HepG2 (cell line): ENCODE results near the gene DNAAF8. TPM values are rescaled to one million over a fixed set of nuclear protein-coding genes. Genes with fewer than 3 reads are reported as not detected.

Experiments
- ATRX ChIP-seq: sonication (generic); formaldehyde crosslinking; IDR thresholded peaks from 2 replicates; pipeline ENCODE4 v1.4.0; 2020; ENCODE audit warnings: missing genetic modification reagents, borderline replicate concordance
- CENPT ChIP-seq: sonication (generic); formaldehyde crosslinking; IDR thresholded peaks from 2 replicates; pipeline ENCODE4 v1.8.0; 2022; ENCODE audit warnings: low read depth, mild to moderate bottlenecking, moderate library complexity, missing genetic modification reagents
- DNMT3B ChIP-seq: conservative IDR thresholded peaks from 2 replicates; pipeline ENCODE4 v1.6.1; 2016; ENCODE audit warnings: missing biosample characterization, control low read depth
- EHMT2 ChIP-seq: fragments of 200-600 bp; sonication (generic); IDR thresholded peaks from 2 replicates; pipeline ENCODE4 v1.7.0; 2017; ENCODE audit warnings: antibody characterized with exemption, low read depth, low read length, borderline replicate concordance
- HDAC6 ChIP-seq: fragments of 200-600 bp; sonication (generic); IDR thresholded peaks from 2 replicates; pipeline ENCODE4 v1.7.0; 2017; ENCODE audit warnings: mild to moderate bottlenecking, antibody characterized with exemption, low read length, low read depth
- HOXA7 ChIP-seq: sonication (generic); formaldehyde crosslinking; IDR thresholded peaks from 2 replicates; pipeline ENCODE4 v1.8.1; 2022; ENCODE audit warnings: mild to moderate bottlenecking, missing genetic modification reagents, moderate library complexity
- IKZF1 ChIP-seq: fragments of 450-650 bp; IDR thresholded peaks from 2 replicates; pipeline ENCODE4 v1.7.1; 2016
- KDM1A ChIP-seq: IDR thresholded peaks from 2 replicates; pipeline ENCODE4 v1.6.1; 2016; ENCODE audit warnings: missing compliant biosample characterization
- MYNN ChIP-seq: sonication (generic); formaldehyde crosslinking; IDR thresholded peaks from 2 replicates; pipeline ENCODE4 v1.4.0; 2020; ENCODE audit warnings: mild to moderate bottlenecking, low read depth, missing genetic modification reagents
- MZF1 ChIP-seq: sonication (generic); formaldehyde crosslinking; IDR thresholded peaks from 2 replicates; pipeline ENCODE4 v1.8.1; 2023; ENCODE audit warnings: mild to moderate bottlenecking, missing genetic modification reagents, borderline replicate concordance
- NCOA5 ChIP-seq: sonication (generic); formaldehyde crosslinking; IDR thresholded peaks from 2 replicates; pipeline ENCODE4 v1.4.0; 2020; ENCODE audit warnings: missing genetic modification reagents
- PHF20 ChIP-seq: sonication (generic); formaldehyde crosslinking; IDR thresholded peaks from 2 replicates; pipeline ENCODE4 v1.5.0; 2020; ENCODE audit warnings: mild to moderate bottlenecking, missing genetic modification reagents
- RBM39 ChIP-seq: fragments of 200-400 bp; formaldehyde crosslinking; IDR thresholded peaks from one replicate; pipeline ENCODE4 v1.6.1; 2018; ENCODE audit warnings: antibody characterized with exemption, mild to moderate bottlenecking, low read depth, low read length; ENCODE audit not compliant: poor library complexity, severe bottlenecking
- RXRA ChIP-seq: sonication (generic); formaldehyde crosslinking; IDR thresholded peaks from 2 replicates; pipeline ENCODE4 v1.5.1; 2020; ENCODE audit warnings: missing genetic modification reagents
- TERF1 ChIP-seq: sonication (generic); formaldehyde crosslinking; IDR thresholded peaks from 2 replicates; pipeline ENCODE4 v1.8.0; 2022; ENCODE audit warnings: mild to moderate bottlenecking, missing genetic modification reagents, moderate library complexity
- U2AF2 ChIP-seq: fragments of 200-400 bp; formaldehyde crosslinking; IDR thresholded peaks from 2 replicates; pipeline ENCODE4 v1.6.1; 2017; ENCODE audit warnings: low read depth, mild to moderate bottlenecking, low read length
- ZNF160 ChIP-seq: sonication (generic); formaldehyde crosslinking; IDR thresholded peaks from 2 replicates; pipeline ENCODE4 v1.8.0; 2022; ENCODE audit warnings: mild to moderate bottlenecking, inconsistent platforms, missing genetic modification reagents
- ZNF597 ChIP-seq: sonication (generic); formaldehyde crosslinking; IDR thresholded peaks from 2 replicates; pipeline ENCODE4 v1.5.0; 2020; ENCODE audit warnings: missing genetic modification reagents
- ZNF737 ChIP-seq: sonication (generic); formaldehyde crosslinking; IDR thresholded peaks from 2 replicates; pipeline ENCODE4 v1.5.0; 2020; ENCODE audit warnings: missing genetic modification reagents, mild to moderate bottlenecking, borderline replicate concordance
- ZNF788 ChIP-seq: sonication (generic); formaldehyde crosslinking; IDR thresholded peaks from 2 replicates; pipeline ENCODE4 v1.5.0; 2020; ENCODE audit warnings: mild to moderate bottlenecking, missing genetic modification reagents, borderline replicate concordance
- ZNF879 ChIP-seq: sonication (generic); formaldehyde crosslinking; IDR thresholded peaks from 2 replicates; pipeline ENCODE4 v1.8.1; 2023; ENCODE audit warnings: missing genetic modification reagents
- ZNF883 ChIP-seq: sonication (generic); formaldehyde crosslinking; IDR thresholded peaks from 2 replicates; pipeline ENCODE4 v1.5.1; 2020; ENCODE audit warnings: mild to moderate bottlenecking, missing genetic modification reagents; ENCODE audit errors: not compliant biosample characterization
- ZUFSP ChIP-seq: sonication (generic); formaldehyde crosslinking; IDR thresholded peaks from 2 replicates; pipeline ENCODE4 v1.9.0; 2021; ENCODE audit warnings: missing genetic modification reagents, mild to moderate bottlenecking, borderline replicate concordance
- polyA plus RNA-seq, 8 experiments: library from polyadenylated mRNA; depleted of rRNA in 3 of 8; stranded (reverse) in 7 of 8; unstranded in 1 of 8; fragments of >200 nt; fragmentation: Illumina TruSeq in 4 of 8; extraction: Trizol in 4 of 8; gene quantifications; 2 replicates each; pipeline versions ENCODE4 v1.2.1 to v1.2.3, GENCODE V29; 2011 to 2016; ENCODE audit warnings: low read depth in 4 of 8, missing spikeins in 1 of 8, mixed read lengths in 1 of 8; ENCODE audit not compliant: insufficient read depth in 1 of 8
- total RNA-seq, 5 experiments: library from RNA; depleted of rRNA; stranded (reverse); fragments of >200 nt; fragmentation: Illumina TruSeq; extraction: Trizol; gene quantifications; 2 replicates each; pipeline ENCODE4 v1.2.3, GENCODE V29; 2016; ENCODE audit warnings: low read depth in 1 of 5
- TF ChIP-seq, protein P1 (sequence below): sonication (generic); formaldehyde crosslinking; IDR thresholded peaks from 2 replicates; pipeline ENCODE4 v1.5.0; 2020; ENCODE audit warnings: mild to moderate bottlenecking, missing genetic modification reagents
- TF ChIP-seq, protein P2 (sequence below): sonication (generic); formaldehyde crosslinking; IDR thresholded peaks from 2 replicates; pipeline ENCODE4 v1.5.1; 2020; ENCODE audit warnings: missing genetic modification reagents, mild to moderate bottlenecking, borderline replicate concordance

DNAAF8 gene
- total and polyA plus RNA-seq, 2 of the 13 experiments (the other 11 are each of a cell fraction or from before 2014, with no cell fraction given) = 0.44 TPM; not detected in 1

DNA sequence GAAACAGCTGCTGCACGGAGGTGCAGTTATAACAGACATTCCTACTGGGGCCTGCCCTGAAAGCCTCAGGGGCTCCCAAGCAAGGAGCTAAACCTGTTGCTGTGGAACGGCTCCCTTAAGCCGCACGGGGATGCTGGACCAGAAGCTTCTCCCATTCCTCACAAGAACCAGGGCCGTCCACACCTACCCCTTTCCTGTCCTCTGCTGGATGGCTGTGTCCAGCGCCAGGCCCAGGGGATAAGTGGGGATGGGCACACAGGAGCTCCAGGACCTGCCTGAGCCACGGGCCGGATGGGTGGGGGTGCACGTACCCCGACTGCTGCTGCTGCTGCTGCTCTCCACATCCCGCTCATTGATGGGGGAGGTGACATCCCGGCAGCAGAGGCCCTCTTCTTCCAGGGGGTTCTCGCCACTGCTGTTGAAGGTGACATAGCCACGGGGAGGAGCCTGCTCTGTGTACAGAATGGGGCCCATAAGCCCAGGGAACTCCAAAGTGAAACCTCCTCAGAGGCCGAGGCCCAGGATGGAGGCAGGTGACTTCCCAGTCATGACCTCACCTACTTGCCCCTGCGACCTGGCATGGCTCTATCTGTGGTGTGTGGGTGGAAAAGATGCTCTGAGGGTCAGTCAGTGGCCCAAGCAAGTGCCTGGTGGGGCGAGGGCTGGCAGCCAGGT lies 32.4 kb upstream of the DNAAF8 start (continued):
- TF ChIP-seq, protein P1, sequence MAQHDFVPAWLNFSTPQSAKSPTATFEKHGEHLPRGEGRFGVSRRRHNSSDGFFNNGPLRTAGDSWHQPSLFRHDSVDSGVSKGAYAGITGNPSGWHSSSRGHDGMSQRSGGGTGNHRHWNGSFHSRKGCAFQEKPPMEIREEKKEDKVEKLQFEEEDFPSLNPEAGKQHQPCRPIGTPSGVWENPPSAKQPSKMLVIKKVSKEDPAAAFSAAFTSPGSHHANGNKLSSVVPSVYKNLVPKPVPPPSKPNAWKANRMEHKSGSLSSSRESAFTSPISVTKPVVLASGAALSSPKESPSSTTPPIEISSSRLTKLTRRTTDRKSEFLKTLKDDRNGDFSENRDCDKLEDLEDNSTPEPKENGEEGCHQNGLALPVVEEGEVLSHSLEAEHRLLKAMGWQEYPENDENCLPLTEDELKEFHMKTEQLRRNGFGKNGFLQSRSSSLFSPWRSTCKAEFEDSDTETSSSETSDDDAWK (CRISPR knock-in tag) = no peak
- TF ChIP-seq ATRX (CRISPR knock-in tag) = no peak
- TF ChIP-seq EHMT2 = no peak
- no peak for TF ChIP-seq ZNF160 (CRISPR knock-in tag)
- TF ChIP-seq TERF1 (CRISPR knock-in tag) = no peak
- no peak for TF ChIP-seq PHF20
- no peak for TF ChIP-seq ZNF597 (CRISPR knock-in tag)
- no peak for TF ChIP-seq ZNF883
- no peak for TF ChIP-seq ZNF737 (CRISPR knock-in tag)
- no peak for TF ChIP-seq IKZF1
- TF ChIP-seq ZNF788 (CRISPR knock-in tag) = 0 out of 2 replicates have a peak, but pooled peaks have one; percentile 42
- TF ChIP-seq MYNN (CRISPR knock-in tag) = no peak
- TF ChIP-seq ZNF879 (CRISPR knock-in tag) = no peak
- no peak for TF ChIP-seq NCOA5 (CRISPR knock-in tag)
- no peak for TF ChIP-seq CENPT (CRISPR knock-in tag)
- no peak for TF ChIP-seq HOXA7
- TF ChIP-seq, protein P2, sequence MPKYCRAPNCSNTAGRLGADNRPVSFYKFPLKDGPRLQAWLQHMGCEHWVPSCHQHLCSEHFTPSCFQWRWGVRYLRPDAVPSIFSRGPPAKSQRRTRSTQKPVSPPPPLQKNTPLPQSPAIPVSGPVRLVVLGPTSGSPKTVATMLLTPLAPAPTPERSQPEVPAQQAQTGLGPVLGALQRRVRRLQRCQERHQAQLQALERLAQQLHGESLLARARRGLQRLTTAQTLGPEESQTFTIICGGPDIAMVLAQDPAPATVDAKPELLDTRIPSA (CRISPR knock-in tag) = no peak
- TF ChIP-seq RXRA = 0 out of 2 replicates have a peak, but pooled peaks have one; percentile 29
- no peak for TF ChIP-seq HDAC6
- no peak for TF ChIP-seq ZUFSP (CRISPR knock-in tag)
- no peak for TF ChIP-seq RBM39
- no peak for TF ChIP-seq U2AF2
- no peak for TF ChIP-seq MZF1 (CRISPR knock-in tag)
- TF ChIP-seq DNMT3B (CRISPR knock-in tag) = no peak
- TF ChIP-seq KDM1A (CRISPR knock-in tag) = no peak
